GM12878 (cell line): Measurements from ENCODE around the gene ISM1. TPM values are rescaled to one million over a fixed set of nuclear protein-coding genes. Genes with fewer than 3 reads are reported as not detected.

Experiments used
- ATAC-seq: fragments of 200-7000 bp; cut with Tn5 transposase; 3 replicates; pipeline ENCODE4 v1.9.1; 2020; ENCODE audit warnings: mild to moderate bottlenecking, moderate library complexity
- BruUV-seq: library from RNA; stranded (reverse); fragments of 400-500 nt; replicated peaks from 2 replicates; lab custom pipeline; 2021; lab: Mats Ljungman, UMichigan
- CTCF ChIA-PET: fragments of 300-600 bp; sonication (Branson Sonifier 250); formaldehyde crosslinking; extraction: SDS; loops from one replicate; lab custom pipeline; 2021; ENCODE audit warnings: inconsistent platforms; lab: Yijun Ruan, JAX
- POLR2A ChIA-PET: fragments of 350-600 bp; formaldehyde crosslinking; extraction: SDS; loops from one replicate; lab custom pipeline; 2021; ENCODE audit warnings: inconsistent platforms; lab: Charles Lee
- RAD21 ChIA-PET: fragments of 300-600 bp; sonication (Branson Sonifier 250); formaldehyde crosslinking; loops from one replicate; lab custom pipeline; 2023; ENCODE audit warnings: antibody characterized with exemption; ENCODE audit not compliant: unreplicated experiment; lab: Charles Lee
- SMC1A ChIA-PET: fragments of 300-600 bp; sonication (Branson Sonifier 250); formaldehyde crosslinking; loops from one replicate; lab custom pipeline; 2023; ENCODE audit not compliant: unreplicated experiment, uncharacterized antibody; lab: Charles Lee
- DNase-seq: peaks from one replicate; pipeline ENCODE4 v3.0.0-alpha.2; 2011; ENCODE audit warnings: low read depth, low spot score
- FAIRE-seq: peaks from 3 replicates; lab custom pipeline; 2011; peaks lifted over from hg19 to GRCh38; lab: Jason Lieb, UNC
- H2AFZ ChIP-seq: 2 replicates; pipeline ENCODE4 v1.6.0; 2011; ENCODE audit warnings: low read depth, low read length, control low read depth; ENCODE audit not compliant: control insufficient read depth
- H3K27ac ChIP-seq: 2 replicates; pipeline ENCODE4 v1.5.1; 2011; ENCODE audit warnings: control low read depth; ENCODE audit not compliant: control insufficient read depth, insufficient read depth
- H3K27me3 ChIP-seq, 2 experiments: replicated peaks in 1 of 2; 2 replicates each; pipeline versions ENCODE4 v1.6.0 to v1.6.1; 2011; ENCODE audit warnings: low read length in 1 of 2; ENCODE audit not compliant: control insufficient read depth in 2 of 2, insufficient read depth in 2 of 2
- H3K36me3 ChIP-seq, 2 experiments: 2 replicates each; pipeline ENCODE4 v1.5.1; 2011; ENCODE audit warnings: low read length in 1 of 2; ENCODE audit not compliant: control insufficient read depth in 2 of 2, insufficient read depth in 2 of 2
- H3K4me1 ChIP-seq: 2 replicates; pipeline ENCODE4 v1.6.1; 2011; ENCODE audit warnings: mild to moderate bottlenecking, low read length, moderate library complexity, mixed read lengths; ENCODE audit not compliant: control insufficient read depth, insufficient read depth
- H3K4me2 ChIP-seq: 2 replicates; pipeline ENCODE4 v1.6.0; 2011; ENCODE audit warnings: control low read depth; ENCODE audit not compliant: control insufficient read depth, insufficient read depth
- H3K4me3 ChIP-seq: fragments of 200-600 bp; sonication (generic); 2 replicates; pipeline ENCODE4 v1.5.1; 2016
- H3K79me2 ChIP-seq: 2 replicates; pipeline ENCODE4 v1.6.0; 2011; ENCODE audit warnings: low read length; ENCODE audit not compliant: control insufficient read depth, insufficient read depth
- H3K9ac ChIP-seq: 2 replicates; pipeline ENCODE4 v1.8.0; 2011; ENCODE audit warnings: low read length, control low read depth, mixed read lengths; ENCODE audit not compliant: control insufficient read depth, insufficient read depth
- H3K9me3 ChIP-seq: replicated peaks from 3 replicates; pipeline ENCODE4 v1.5.1; 2011; ENCODE audit warnings: mild to moderate bottlenecking, low read length; ENCODE audit not compliant: control insufficient read depth, insufficient read depth
- H4K20me1 ChIP-seq: 2 replicates; pipeline ENCODE4 v1.6.0; 2011; ENCODE audit not compliant: control insufficient read depth, insufficient read depth
- IKZF1 ChIP-seq: fragments of 450-650 bp; conservative IDR thresholded peaks from 2 replicates; pipeline ENCODE4 v1.6.1; 2017; ENCODE audit warnings: antibody characterized with exemption, mild to moderate bottlenecking
- IKZF2 ChIP-seq, 2 experiments: fragments of 450-650 bp; IDR thresholded peaks; 2 replicates each; pipeline ENCODE4 v1.6.1; 2017; ENCODE audit warnings: mild to moderate bottlenecking in 2 of 2, moderate library complexity in 2 of 2
- JUNB ChIP-seq: IDR thresholded peaks from 2 replicates; pipeline ENCODE4 v1.6.1; 2016; ENCODE audit warnings: antibody characterized with exemption, mild to moderate bottlenecking
- KAT2A ChIP-seq: conservative IDR thresholded peaks from 2 replicates; pipeline ENCODE4 v1.6.1; 2011; ENCODE audit warnings: low read depth, low read length; ENCODE audit not compliant: control insufficient read depth
- MAX ChIP-seq: IDR thresholded peaks from 2 replicates; pipeline ENCODE4 v1.6.1; 2012; ENCODE audit warnings: low read depth, low read length, improper control_type of control experiment
- MXI1 ChIP-seq: fragments of 150-350 bp; IDR thresholded peaks from 2 replicates; pipeline ENCODE4 v1.6.1; 2011; ENCODE audit warnings: low read depth, mild to moderate bottlenecking, inconsistent platforms, low read length, improper control_type of control experiment
- MYB ChIP-seq: fragments of 150-350 bp; IDR thresholded peaks from 2 replicates; pipeline ENCODE4 v1.6.1; 2014; ENCODE audit warnings: mild to moderate bottlenecking, low read depth, low read length, borderline replicate concordance
- NFIC ChIP-seq: IDR thresholded peaks from 2 replicates; pipeline ENCODE4 v1.6.1; 2012; ENCODE audit warnings: low read depth, mild to moderate bottlenecking, inconsistent platforms, low read length, moderate library complexity
- NFXL1 ChIP-seq: fragments of 450-650 bp; IDR thresholded peaks from 2 replicates; pipeline ENCODE4 v1.6.1; 2017; ENCODE audit warnings: antibody characterized with exemption, mild to moderate bottlenecking, borderline replicate concordance
- NFYA ChIP-seq: IDR thresholded peaks from 2 replicates; pipeline ENCODE4 v1.6.1; 2011; ENCODE audit warnings: low read depth, mild to moderate bottlenecking, low read length, improper control_type of control experiment, borderline replicate concordance
- NFYB ChIP-seq: IDR thresholded peaks from 2 replicates; pipeline ENCODE4 v1.6.1; 2011; ENCODE audit warnings: low read depth, mild to moderate bottlenecking, low read length, improper control_type of control experiment, moderate library complexity; ENCODE audit not compliant: insufficient read depth
- PAX5 ChIP-seq: IDR thresholded peaks from 2 replicates; pipeline ENCODE4 v1.6.1; 2011; ENCODE audit warnings: low read depth, low read length, borderline replicate concordance
- RCOR1 ChIP-seq: conservative IDR thresholded peaks from 2 replicates; pipeline ENCODE4 v1.6.1; 2012; ENCODE audit warnings: low read depth, low read length, improper control_type of control experiment
- RUNX3 ChIP-seq: IDR thresholded peaks from 2 replicates; pipeline ENCODE4 v1.6.1; 2012; ENCODE audit warnings: low read length, inconsistent platforms
- SMAD5 ChIP-seq: IDR thresholded peaks from 2 replicates; pipeline ENCODE4 v1.6.1; 2016; ENCODE audit warnings: antibody characterized with exemption, low read depth
- SREBF2 ChIP-seq: IDR thresholded peaks from 2 replicates; pipeline ENCODE4 v1.6.1; 2012; ENCODE audit warnings: mild to moderate bottlenecking, low read length
- SUZ12 ChIP-seq: fragments of 200-600 bp; sonication (generic); IDR thresholded peaks from one replicate; pipeline ENCODE4 v1.6.1; 2018; ENCODE audit warnings: antibody characterized with exemption, mild to moderate bottlenecking; ENCODE audit not compliant: unreplicated experiment
- TARDBP ChIP-seq: IDR thresholded peaks from 2 replicates; pipeline ENCODE4 v1.6.1; 2016; ENCODE audit warnings: borderline replicate concordance
- TCF12 ChIP-seq: IDR thresholded peaks from 2 replicates; pipeline ENCODE4 v1.6.1; 2011; ENCODE audit warnings: low read depth, mild to moderate bottlenecking, low read length
- TCF3 ChIP-seq: IDR thresholded peaks from 2 replicates; pipeline ENCODE4 v1.6.1; 2012; ENCODE audit warnings: low read depth, mild to moderate bottlenecking, low read length, borderline replicate concordance; ENCODE audit not compliant: insufficient read depth
- ZNF207 ChIP-seq: fragments of 450-650 bp; IDR thresholded peaks from 2 replicates; pipeline ENCODE4 v1.6.1; 2014; ENCODE audit warnings: antibody characterized with exemption, mild to moderate bottlenecking, borderline replicate concordance
- WGBS: methylation state at CpG from one replicate; pipeline ENCODE4 v1.1.6; 2016; ENCODE audit warnings: low lambda C conversion rate; ENCODE audit not compliant: insufficient replicate concordance, insufficient coverage; ENCODE audit errors: missing lambda C conversion rate; 5-methylcytosine and 5-hydroxymethylcytosine counted together
- in situ Hi-C: fragments of 300-500 bp; cut with MboI; formaldehyde crosslinking; loops from 9 replicates; pipeline ENCODE4 v1.14.3; 2018; ENCODE audit warnings: mixed read lengths
- intact Hi-C: fragments of 100-400 bp; cut with micrococcal nuclease; formaldehyde crosslinking; loops from one replicate; pipeline ENCODE4 v1.14.2; 2022; ENCODE audit not compliant: unreplicated experiment
- polyA plus RNA-seq, 11 experiments: library from polyadenylated mRNA; depleted of rRNA in 4 of 11; unstranded in 6 of 11; stranded (reverse) in 5 of 11; fragments of >200 nt; fragmentation: Nextera tagmentation in 4 of 11; fragmentation: Illumina TruSeq in 1 of 11; extraction: Ambion mirVana in 4 of 11; extraction: Trizol in 1 of 11; gene quantifications; 1 replicate in 1 of 11; 2 replicates in 10 of 11; pipeline versions ENCODE4 v1.2.1 to v1.2.3, GENCODE V29; 2011 to 2016; ENCODE audit warnings: inconsistent platforms in 2 of 11, missing spikeins in 2 of 11, low read depth in 1 of 11
- total RNA-seq, 4 experiments: library from RNA; depleted of rRNA in 3 of 4; stranded (reverse); fragments of >200 nt in 3 of 4; fragmentation: Illumina TruSeq in 1 of 4; extraction: Trizol in 1 of 4; gene quantifications; 2 replicates each; pipeline versions ENCODE4 v1.2.1 to v1.2.3, GENCODE V29; 2013 to 2021

Gene ISM1
- total and polyA plus RNA-seq, 10 of the 15 experiments (the other 5 are each of a cell fraction or from before 2014, with no cell fraction given): 0.01 to 0.03 TPM; not detected in 8

DNA sequence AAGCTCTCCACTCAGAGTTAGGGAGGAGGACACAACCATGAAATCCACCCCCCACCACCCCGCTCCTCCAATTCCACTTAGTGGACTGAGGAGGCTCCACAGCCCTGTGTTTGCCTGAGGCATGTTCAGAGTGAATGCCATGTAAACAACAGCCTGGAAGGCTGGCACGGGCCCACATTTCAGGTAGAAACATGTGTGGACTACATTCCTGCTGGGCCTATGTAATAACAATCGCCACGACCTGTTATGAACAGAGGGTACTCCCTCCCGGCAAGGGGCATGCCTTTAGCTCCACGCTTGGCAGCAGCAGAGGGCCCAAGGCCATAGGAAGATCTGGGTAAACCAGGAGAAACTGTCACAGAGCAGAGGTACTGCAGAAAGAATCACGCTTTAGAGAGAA lies 65.5 kb downstream of the ISM1 start:
- Histone ChIP-seq H3K9me3 (no peaks in the 10 kb centered on the region), H3K4me2 (no peak overlapping the region), H3K27me3 (no peaks in the 10 kb centered on the region), H2AFZ (no peak overlapping the region), H3K79me2 (no peaks in the 10 kb centered on the region), H3K9ac (no peak overlapping the region), H3K36me3 (no peaks in the 10 kb centered on the region), H3K27ac (no peak overlapping the region), H3K4me1 (no peaks in the 10 kb centered on the region), H3K4me3 (no peak overlapping the region), H4K20me1 (no peaks in the 10 kb centered on the region)
- ChIA-PET POLR2A (interaction anchor here (0.5 to 0.7 kb wide), 2 partner anchors 15 to 287 kb away, joined by 3 read pairs; no protein-coding TSS in a partner anchor), RAD21 (no interaction called here), CTCF (interaction anchor here (1.0 kb wide), 1 partner anchor 9 kb away, joined by 4 read pairs; no protein-coding TSS in a partner anchor), SMC1A (no interaction called here)
- FAIRE-seq: no peak
- in situ Hi-C loops (no loop called here), intact Hi-C loops (no loop called here)
- no TSS peak for BruUV-seq
- ATAC-seq: no peak
- no peak for DNase-seq
- TF ChIP-seq TCF12: no peak
- no peak for TF ChIP-seq NFYB
- TF ChIP-seq RUNX3: no peak
- TF ChIP-seq TARDBP: no peak
- TF ChIP-seq IKZF1: no peak
- no peak for TF ChIP-seq JUNB
- no peak for TF ChIP-seq MXI1
- TF ChIP-seq NFIC: no peak
- WGBS: 20% methylated on average over 7 of the region's 7 CpGs

DNA sequence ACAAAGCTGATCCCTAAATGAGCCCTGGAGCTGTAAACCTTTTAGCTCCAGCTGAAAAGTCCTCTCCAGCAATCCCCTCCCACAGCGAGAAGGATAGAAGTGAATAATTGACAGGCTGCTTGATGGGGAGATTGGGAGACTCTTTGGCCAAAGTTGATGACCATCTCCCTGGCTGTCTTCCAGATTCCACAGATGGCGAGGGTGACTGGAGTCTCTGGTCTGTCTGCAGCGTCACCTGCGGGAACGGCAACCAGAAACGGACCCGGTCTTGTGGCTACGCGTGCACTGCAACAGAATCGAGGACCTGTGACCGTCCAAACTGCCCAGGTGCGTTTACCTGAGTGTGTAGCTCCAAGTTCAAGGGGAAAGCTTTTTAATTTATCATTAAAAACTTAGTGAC lies 67.3 kb downstream of the ISM1 start:
- ChIA-PET POLR2A (no interaction called here), CTCF (no interaction called here), RAD21 (no interaction called here), SMC1A (interaction anchor here (1.0 to 1.2 kb wide), 2 partner anchors 11 to 258 kb away, joined by 3 read pairs; no protein-coding TSS in a partner anchor)
- Histone ChIP-seq H3K4me1 (no peaks in the 10 kb centered on the region), H3K4me2 (no peak overlapping the region), H4K20me1 (no peaks in the 10 kb centered on the region), H3K36me3 (no peaks in the 10 kb centered on the region), H3K79me2 (no peaks in the 10 kb centered on the region), H3K4me3 (no peak overlapping the region), H2AFZ (no peak overlapping the region), H3K27ac (no peak overlapping the region), H3K27me3 (no peaks in the 10 kb centered on the region), H3K9me3 (no peaks in the 10 kb centered on the region), H3K9ac (no peak overlapping the region)
- no TSS peak for BruUV-seq
- intact Hi-C loops: no loop called here
- ATAC-seq (no peak), DNase-seq (no peak), FAIRE-seq (no peak)
- in situ Hi-C loops: no loop called here
- 58% methylated on average over 12 of the region's 12 CpGs for WGBS
- TF ChIP-seq IKZF2 (IDR thresholded peaks at IDR 0.05) (no peak), RCOR1 (no peak), MYB (no peak), NFXL1 (no peak), KAT2A (no peak), PAX5 (no peak), NFYA (no peak), SREBF2 (no peak), SUZ12 (no peak), TCF3 (no peak), TCF12 (no peak), SMAD5 (no peak), ZNF207 (no peak), MAX (no peak)
